ENCODE results near the gene ULBP1.
A peak's percentile ranks its signal among the peaks of the same experiment; 100 is the strongest.
"Not testable (repeated sequence)": the region's sequence is repeated elsewhere in the genome, so short reads cannot be mapped to it uniquely, and the experiment has no call there.

The ULBP1 gene

GRCh38 chr6:149963462-149964307 is at the start of gene ULBP1:
ULBP1 (plus strand) TSS chr6:149963943; CDS start chr6:149964050, 107 bp downstream.
- DNase-seq: peak; percentile 30

- DNase-seq: no peak
Measured at GRCh38 chr6:149915970-149916865, 47.5 kb upstream of the ULBP1 start.

GRCh38 chr6:149917679-149918078 is 46.1 kb upstream of the ULBP1 start:
- no peak for DNase-seq

GRCh38 chr6:149918151-149918905 is 45.4 kb upstream of the ULBP1 start:
- DNase-seq: no peak

- DNase-seq: not testable (repeated sequence)
Measured at GRCh38 chr6:149919126-149919833, 44.5 kb upstream of the ULBP1 start.

- no peak for DNase-seq
Measured at GRCh38 chr6:149919834-149920225, 43.9 kb upstream of the ULBP1 start.

GRCh38 chr6:149921361-149921760 is 42.4 kb upstream of the ULBP1 start:
- no peak for DNase-seq

GRCh38 chr6:149922091-149922490 is 41.7 kb upstream of the ULBP1 start:
- DNase-seq: not testable (repeated sequence)

- DNase-seq: peak; percentile 74
Measured at GRCh38 chr6:149922642-149923326, 41.0 kb upstream of the ULBP1 start, which contains the start of gene RAET1G. RAET1G (minus strand) TSS chr6:149923121; CDS start chr6:149923010, 111 bp downstream.

GRCh38 chr6:149923327-149923986 is 40.3 kb upstream of the ULBP1 start:
- DNase-seq: no peak

GRCh38 chr6:149924206-149924932 is 39.4 kb upstream of the ULBP1 start:
- no peak for DNase-seq

- no peak for DNase-seq
Measured at GRCh38 chr6:149924933-149925252, 38.9 kb upstream of the ULBP1 start.

- no peak for DNase-seq
Measured at GRCh38 chr6:149925253-149925973, 38.3 kb upstream of the ULBP1 start.

GRCh38 chr6:149925974-149926777 is 37.6 kb upstream of the ULBP1 start:
- DNase-seq: peak; percentile 36

- not testable (repeated sequence) for DNase-seq
Measured at GRCh38 chr6:149927025-149927424, 36.7 kb upstream of the ULBP1 start.

- no peak for DNase-seq
Measured at GRCh38 chr6:149929422-149929821, 34.3 kb upstream of the ULBP1 start.

GRCh38 chr6:149931501-149931900 is 32.2 kb upstream of the ULBP1 start:
- DNase-seq: no peak

- DNase-seq: no peak
Measured at GRCh38 chr6:149933036-149933435, 30.7 kb upstream of the ULBP1 start.

- DNase-seq: no peak
Measured at GRCh38 chr6:149933461-149933860, 30.3 kb upstream of the ULBP1 start.
